CD4-positive, alpha-beta T cell treated with Interleukin-4 for 1 hour (primary cell): ENCODE measurements around the gene PCIF1.
"Not testable (repeated sequence)": the region's sequence is repeated elsewhere in the genome, so short reads cannot be mapped to it uniquely, and the experiment has no call there.

ENCODE experiments used
- DNase-seq, 2 donors: peaks; one replicate each; pipeline ENCODE4 v3.0.0-alpha.2; 2020 to 2022

Gene PCIF1

GRCh38 chr20:45948261-45948733, 13.8 kb downstream of the PCIF1 start:
- DNase-seq, result no peak

DNA sequence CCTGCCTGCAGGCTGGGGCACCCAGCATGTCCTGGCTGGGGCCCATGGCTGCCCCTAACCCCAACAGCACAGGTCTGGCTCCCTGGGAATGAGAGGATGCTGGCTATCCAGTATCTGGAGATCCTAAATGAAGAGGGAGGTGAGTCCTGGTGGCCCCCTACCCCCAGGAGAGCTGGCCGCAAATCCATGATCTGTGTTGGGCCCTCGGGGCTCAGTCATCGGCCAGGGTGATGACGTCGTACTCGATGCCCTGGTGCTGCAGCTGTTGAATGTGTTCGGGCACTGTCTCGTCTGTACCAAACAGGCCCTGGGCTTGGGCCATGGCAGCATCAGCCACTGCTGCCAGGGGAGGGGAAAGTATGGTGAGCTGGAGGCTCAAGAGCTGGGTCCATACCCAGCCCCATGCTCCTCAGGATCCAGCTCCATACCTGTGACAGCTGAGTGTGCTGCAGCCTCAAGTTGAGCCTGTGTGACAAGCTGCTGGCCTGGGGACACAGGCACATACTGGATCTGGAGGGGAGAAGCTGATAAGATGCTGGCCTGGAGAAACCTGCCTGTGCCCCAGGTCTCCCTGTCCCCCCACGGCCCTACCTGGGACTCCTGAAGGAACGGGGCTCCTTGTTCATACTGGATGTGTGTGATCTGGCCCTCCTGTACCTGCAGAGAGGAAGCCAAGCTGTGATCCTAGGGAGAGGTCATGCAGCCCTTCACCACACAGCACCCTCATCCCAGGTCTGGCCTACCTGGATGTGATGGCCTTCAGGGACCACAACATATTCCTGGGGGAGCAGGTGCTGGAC, 14.5 kb downstream of the PCIF1 start:
- no peak for DNase-seq

- no peak for DNase-seq
Measured at GRCh38 chr20:45949542-45950329, 15.3 kb downstream of the PCIF1 start.

GRCh38 chr20:45950330-45950646, 15.8 kb downstream of the PCIF1 start:
- no peak for DNase-seq

DNA sequence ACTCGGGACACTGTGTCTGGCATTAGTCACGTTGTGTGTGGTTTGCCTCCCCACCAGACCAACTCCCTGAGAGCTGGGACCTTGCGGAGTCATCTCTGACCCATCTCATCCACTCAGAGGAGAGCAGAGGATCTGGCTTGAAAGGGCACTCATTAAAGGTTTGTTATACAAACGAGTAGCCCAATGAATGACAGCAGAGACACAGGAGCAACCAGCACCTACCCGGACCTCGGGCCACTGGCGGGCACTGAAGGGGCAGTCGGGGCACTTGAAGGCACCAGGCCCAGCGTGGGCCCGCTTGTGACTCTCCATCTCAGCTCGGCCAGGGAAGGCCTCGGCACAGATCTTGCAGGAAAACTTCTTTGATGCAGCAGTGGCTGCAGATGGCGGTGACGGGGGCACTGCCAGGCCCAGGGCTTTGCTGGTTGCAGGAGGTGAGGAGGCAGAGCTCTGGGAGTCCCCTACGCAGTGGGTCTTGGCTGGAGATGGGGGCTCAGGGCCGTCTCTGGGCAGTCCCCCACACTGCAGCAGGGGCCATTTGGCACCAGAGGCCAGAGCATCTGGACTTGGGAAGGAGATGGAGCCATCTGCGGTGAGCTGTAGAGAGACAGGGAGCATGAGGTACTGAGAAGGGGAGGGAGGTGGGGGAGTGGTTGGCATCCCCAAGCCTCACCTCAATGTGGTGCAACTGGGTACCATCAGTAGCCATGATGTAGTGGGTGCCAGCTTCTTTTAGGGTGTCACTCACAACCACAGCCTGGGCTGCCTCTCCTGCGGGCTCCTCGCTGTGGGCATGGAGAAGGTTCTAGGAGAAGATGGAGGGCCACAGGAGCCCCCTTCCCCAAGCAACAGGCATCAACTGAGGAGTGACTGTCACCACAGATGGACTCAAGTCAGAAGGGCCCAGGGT, 17.7 kb downstream of the PCIF1 start:
- no peak for DNase-seq

DNA sequence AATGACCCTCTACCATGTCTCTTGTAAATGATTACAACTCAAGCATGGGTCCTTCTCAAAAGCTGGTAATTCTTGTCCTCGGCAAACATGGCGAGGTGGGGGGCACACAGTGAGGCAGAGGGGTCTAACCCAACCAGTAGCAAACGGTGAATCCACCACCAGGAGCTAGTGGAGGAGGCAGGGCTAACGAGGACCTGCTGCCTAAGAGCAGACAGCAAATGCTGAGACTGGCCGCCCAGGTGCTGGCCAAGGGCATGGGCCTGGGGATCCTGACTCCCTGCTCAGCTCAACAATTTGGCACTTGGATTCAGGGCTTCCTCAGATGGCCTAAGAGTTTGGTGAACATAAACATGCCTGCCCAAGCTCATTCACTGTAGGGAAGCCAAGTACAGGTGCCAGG, 18.4 kb downstream of the PCIF1 start:
- no peak for DNase-seq

DNA sequence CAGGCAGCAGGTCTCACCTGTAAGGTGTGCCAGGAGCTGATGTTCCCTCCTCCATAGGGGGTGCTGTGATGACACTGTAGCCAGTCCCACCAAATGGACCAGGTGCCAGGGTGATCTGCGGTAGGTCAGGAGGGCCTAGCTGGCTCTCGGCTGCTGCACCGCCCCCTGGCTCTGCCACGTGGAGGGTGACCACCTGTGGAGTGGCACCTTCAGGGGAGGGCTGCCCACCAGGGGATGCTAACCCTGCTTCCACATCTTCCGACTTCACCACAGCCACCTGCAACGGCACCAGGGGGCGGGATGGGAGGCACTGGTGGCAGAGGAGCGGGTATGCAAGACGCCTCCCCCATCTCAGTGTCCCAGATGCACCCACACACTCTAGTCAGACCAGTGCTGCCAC, 19.2 kb downstream of the PCIF1 start:
- no peak for DNase-seq

- DNase-seq, result not testable (repeated sequence)
Measured at GRCh38 chr20:45956326-45956725, 21.8 kb downstream of the PCIF1 start.

DNA sequence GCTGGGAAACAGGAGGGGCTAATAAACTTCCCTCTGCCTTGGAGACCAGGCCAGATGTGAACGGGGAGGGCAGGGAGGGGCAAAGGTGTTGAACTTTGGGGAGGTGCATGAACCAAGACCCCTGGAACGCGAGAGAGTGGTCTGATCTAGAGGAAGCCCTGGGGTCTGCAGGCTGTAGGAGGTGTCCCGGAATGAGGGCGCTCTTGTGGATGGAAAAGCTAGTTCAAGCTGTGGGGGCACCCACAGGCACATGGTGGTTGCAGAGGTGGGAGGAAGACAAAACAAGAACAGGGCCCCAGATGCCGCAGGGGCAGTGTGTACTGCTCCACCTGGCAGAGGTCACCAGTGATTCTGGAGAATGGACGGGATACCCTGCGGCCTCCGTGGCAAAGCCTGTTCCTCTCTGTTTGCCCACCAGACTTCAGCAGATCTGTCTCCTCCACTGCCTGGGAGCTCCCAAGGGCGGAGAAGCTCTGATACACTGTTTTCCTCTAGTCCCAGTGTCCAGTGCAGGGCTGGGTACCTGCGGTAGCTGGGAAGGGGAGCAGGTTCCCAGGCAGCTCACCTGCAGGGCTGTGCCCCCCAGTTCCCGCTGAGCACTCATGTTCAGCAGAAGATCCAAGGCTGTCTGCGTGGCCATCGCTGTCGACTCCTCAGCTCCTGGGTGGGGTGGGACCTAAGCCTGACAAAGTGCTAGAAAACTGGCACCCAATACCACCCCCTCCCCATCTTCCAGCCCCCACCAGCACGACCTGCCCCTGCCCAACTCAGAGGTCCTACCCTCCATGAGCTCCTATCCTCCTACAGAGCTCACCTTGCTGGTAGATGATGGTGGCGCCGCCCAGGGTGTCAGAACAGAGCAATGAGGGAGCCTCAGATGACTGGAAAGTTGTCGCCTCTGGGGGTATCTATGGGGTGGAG, 22.8 kb downstream of the PCIF1 start:
- no peak for DNase-seq

- no peak for DNase-seq
Measured at GRCh38 chr20:45958593-45958992, 24.1 kb downstream of the PCIF1 start.

GRCh38 chr20:45959126-45959525, 24.6 kb downstream of the PCIF1 start:
- peak in 1 of 2 donors; percentile 10 for DNase-seq

GRCh38 chr20:45959956-45960630, 25.6 kb downstream of the PCIF1 start:
- DNase-seq, result peak in 1 of 2 donors; percentile 10

DNA sequence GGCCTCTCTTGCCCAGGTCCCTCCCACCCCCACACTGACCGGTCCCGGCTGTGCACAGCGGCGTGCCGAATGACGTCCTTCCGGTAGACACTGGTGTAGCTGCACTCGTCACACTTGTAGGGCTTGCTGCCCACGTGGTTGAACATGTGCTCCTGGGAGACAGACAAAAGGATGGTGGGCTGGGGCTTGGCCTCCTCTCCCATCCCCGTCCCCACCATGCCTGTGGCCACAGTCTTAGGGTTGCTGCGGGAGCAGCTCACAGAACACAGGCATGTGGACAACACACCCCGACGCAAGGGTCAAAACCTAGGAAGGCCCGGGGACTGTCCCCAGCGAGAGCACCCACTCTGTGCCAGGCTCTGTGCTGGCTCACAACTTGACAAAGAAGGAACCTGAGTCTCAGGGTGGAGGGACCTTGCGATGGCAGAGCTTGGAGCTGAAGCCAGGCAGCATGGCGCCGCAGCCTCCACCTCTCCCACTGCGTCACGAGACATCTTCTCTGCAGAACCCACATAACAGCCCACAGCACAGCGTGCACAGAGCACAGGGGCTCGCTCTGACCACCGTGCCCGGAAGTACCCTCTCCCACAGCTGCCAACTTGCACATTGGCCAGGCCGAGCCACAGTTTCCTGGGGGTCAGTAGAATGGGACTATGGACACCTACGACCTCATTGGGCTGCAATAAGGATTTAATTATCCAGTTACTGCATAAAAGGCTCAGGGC, 27.7 kb downstream of the PCIF1 start:
- no peak for DNase-seq

DNA sequence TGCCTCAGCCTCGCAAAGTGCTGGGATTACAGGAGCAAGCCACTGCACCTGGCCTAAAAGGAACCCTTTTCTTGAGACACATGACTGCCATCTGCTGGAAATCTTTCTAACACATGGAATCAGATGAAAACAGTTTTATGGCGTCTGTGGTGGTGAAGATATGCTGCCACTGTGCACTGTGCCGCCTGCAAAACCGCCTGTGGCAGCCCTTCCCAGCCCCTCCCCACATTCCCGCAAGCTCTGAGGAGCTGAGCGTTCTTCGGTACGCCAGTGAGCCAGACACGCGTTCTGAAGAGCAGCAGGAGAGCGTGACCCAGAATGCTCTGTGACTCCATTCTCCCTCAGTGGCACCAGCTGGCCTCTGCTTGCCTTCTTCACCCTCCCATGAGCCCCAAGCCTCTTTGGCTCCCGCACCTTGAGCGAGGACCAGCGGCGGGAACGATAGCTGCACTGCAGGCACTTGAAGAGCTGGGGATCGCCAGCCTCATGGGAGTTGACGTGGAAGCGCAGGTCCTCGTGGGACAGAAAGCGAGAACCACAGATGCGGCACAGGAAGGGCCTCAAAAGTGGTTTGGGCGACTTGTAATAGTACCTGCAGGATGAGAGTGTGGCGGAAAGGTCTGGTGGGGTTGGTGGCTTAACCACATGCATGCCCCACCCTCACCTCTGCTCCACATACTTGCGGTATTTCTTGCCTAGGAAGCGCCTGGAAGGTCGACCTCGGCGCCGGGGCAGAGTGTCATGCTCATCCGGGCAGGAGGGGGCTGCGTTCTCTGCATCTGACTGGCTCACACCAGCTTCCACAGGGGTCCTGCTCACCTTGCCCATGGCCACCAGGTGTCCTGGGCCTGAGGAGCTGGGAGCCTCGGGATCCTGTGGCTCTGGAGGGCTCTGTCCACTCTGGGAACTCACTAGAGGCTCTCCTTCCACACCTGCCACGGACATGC, 28.8 kb downstream of the PCIF1 start:
- peak in 1 of 2 donors; percentile 53 for DNase-seq

- no peak for DNase-seq
Measured at GRCh38 chr20:45964006-45964400, 29.5 kb downstream of the PCIF1 start.

- no peak for DNase-seq
Measured at GRCh38 chr20:45965169-45966002, 30.9 kb downstream of the PCIF1 start.

DNA sequence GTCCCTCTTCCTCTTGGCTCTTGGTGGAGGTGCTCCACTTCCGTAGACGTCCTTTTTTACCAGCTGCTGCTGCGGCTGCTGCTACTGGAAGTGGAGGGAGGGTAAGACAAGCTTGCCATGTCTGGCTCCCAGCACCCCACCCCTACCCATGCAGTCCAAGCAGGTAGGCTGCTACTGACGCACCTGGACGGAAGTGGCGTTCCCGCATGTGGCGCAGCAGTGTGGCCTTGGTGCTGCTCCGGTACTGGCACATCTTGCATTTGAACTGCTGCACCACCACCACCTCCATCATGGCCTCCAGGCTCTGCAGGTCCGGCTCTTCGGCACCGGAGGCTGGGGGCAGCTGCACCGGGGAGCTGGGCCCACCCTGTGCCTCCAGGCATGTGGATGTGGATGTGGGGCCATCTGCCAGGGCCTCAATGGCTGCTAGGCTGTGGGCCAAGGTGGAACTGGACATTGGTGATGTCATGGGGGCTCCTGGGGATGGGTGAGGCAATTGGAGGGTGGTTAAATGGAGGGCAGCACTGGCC, 33.1 kb downstream of the PCIF1 start:
- DNase-seq, result no peak

GRCh38 chr20:45968081-45968671, 33.7 kb downstream of the PCIF1 start:
- DNase-seq, result no peak
